GM23338 (cell line): ENCODE measurements around the gene CFDP1. TPM values are rescaled to one million over a fixed set of nuclear protein-coding genes. Genes with fewer than 3 reads are reported as not detected.
A peak's percentile ranks its signal among the peaks of the same experiment; 100 is the strongest.
"Not testable (repeated sequence)": the region's sequence is repeated elsewhere in the genome, so short reads cannot be mapped to it uniquely, and the experiment has no call there.

Experiments used
- ATAC-seq: fragments of 200-7000 bp; cut with Tn5 transposase; 3 replicates; pipeline ENCODE4 v1.9.1; 2020
- DNase-seq: peaks from one replicate; pipeline ENCODE4 v3.0.0-alpha.2; 2015; ENCODE audit warnings: low spot score
- H2AFZ ChIP-seq: fragments of 200-600 bp; sonication (generic); 2 replicates; pipeline ENCODE4 v1.8.0; 2016; ENCODE audit warnings: antibody characterized with exemption, mild to moderate bottlenecking, moderate library complexity
- H3F3A ChIP-seq: fragments of 200-600 bp; sonication (generic); replicated peaks from 2 replicates; pipeline ENCODE4 v1.8.0; 2017; ENCODE audit warnings: antibody characterized with exemption, mixed run types, low read depth
- H3K27ac ChIP-seq: fragments of 200-600 bp; sonication (generic); 2 replicates; pipeline ENCODE4 v1.6.1; 2016; ENCODE audit warnings: low read depth
- H3K27me3 ChIP-seq: fragments of 200-600 bp; sonication (generic); 2 replicates; pipeline ENCODE4 v1.8.0; 2016; ENCODE audit warnings: mild to moderate bottlenecking, mixed run types, moderate library complexity; ENCODE audit not compliant: insufficient read depth
- H3K36me3 ChIP-seq: fragments of 200-600 bp; sonication (generic); 2 replicates; pipeline ENCODE4 v1.8.0; 2016; ENCODE audit warnings: mild to moderate bottlenecking; ENCODE audit not compliant: insufficient read depth
- H3K4me1 ChIP-seq: fragments of 200-600 bp; sonication (generic); 2 replicates; pipeline ENCODE4 v1.8.0; 2016; ENCODE audit warnings: mild to moderate bottlenecking, moderate library complexity; ENCODE audit not compliant: insufficient read depth
- H3K4me2 ChIP-seq: fragments of 200-600 bp; sonication (generic); 2 replicates; pipeline ENCODE4 v1.7.1; 2017; ENCODE audit warnings: mixed run types
- H3K4me3 ChIP-seq: fragments of 200-600 bp; sonication (generic); 2 replicates; pipeline ENCODE4 v1.6.1; 2016; ENCODE audit warnings: mixed run types
- H3K79me2 ChIP-seq: fragments of 200-600 bp; sonication (generic); replicated peaks from 2 replicates; pipeline ENCODE4 v1.8.0; 2017; ENCODE audit warnings: mild to moderate bottlenecking; ENCODE audit not compliant: insufficient read depth
- H3K9me2 ChIP-seq: fragments of 200-600 bp; sonication (generic); 2 replicates; pipeline ENCODE4 v1.8.0; 2017; ENCODE audit not compliant: insufficient read depth
- H4K20me1 ChIP-seq: fragments of 200-600 bp; sonication (generic); replicated peaks from 2 replicates; pipeline ENCODE4 v1.8.0; 2017; ENCODE audit warnings: mild to moderate bottlenecking; ENCODE audit not compliant: insufficient read depth
- H3K27ac Mint-ChIP-seq: 2 replicates; pipeline ENCODE4 v1.8.0; 2020; ENCODE audit warnings: inconsistent platforms, mild to moderate bottlenecking, moderate library complexity, mixed read lengths
- H3K27me3 Mint-ChIP-seq: 3 replicates; pipeline ENCODE4 v1.8.0; 2022; ENCODE audit warnings: low read depth, mild to moderate bottlenecking, moderate library complexity, mixed read lengths, inconsistent platforms; ENCODE audit not compliant: insufficient read depth, poor library complexity
- H3K36me3 Mint-ChIP-seq: 3 replicates; pipeline ENCODE4 v1.8.0; 2021; ENCODE audit warnings: low read depth, mild to moderate bottlenecking, inconsistent platforms, moderate library complexity, mixed read lengths
- H3K4me1 Mint-ChIP-seq: 3 replicates; pipeline ENCODE4 v1.8.0; 2020; ENCODE audit warnings: mild to moderate bottlenecking, inconsistent platforms, mixed read lengths
- H3K4me3 Mint-ChIP-seq: 3 replicates; pipeline ENCODE4 v1.8.0; 2021; ENCODE audit warnings: moderate library complexity, mild to moderate bottlenecking, inconsistent platforms, mixed read lengths
- H3K9me3 Mint-ChIP-seq: 3 replicates; pipeline ENCODE4 v1.8.0; 2020; ENCODE audit warnings: moderate library complexity, mild to moderate bottlenecking, inconsistent platforms, mixed read lengths
- CREB1 ChIP-seq: fragments of 250-450 bp; sonication (Bioruptor Pico); IDR thresholded peaks from 2 replicates; pipeline ENCODE4 v1.5.0; 2020; ENCODE audit warnings: low read depth, mild to moderate bottlenecking, moderate library complexity
- EZH2 ChIP-seq: fragments of 200-600 bp; sonication (generic); IDR thresholded peaks from one replicate; pipeline ENCODE4 v1.8.0; 2017; ENCODE audit warnings: antibody characterized with exemption, mild to moderate bottlenecking, low read depth; ENCODE audit not compliant: unreplicated experiment
- EZH2phosphoT487 ChIP-seq: fragments of 200-600 bp; sonication (generic); IDR thresholded peaks from one replicate; pipeline ENCODE4 v1.8.1; 2018; ENCODE audit warnings: antibody characterized with exemption; ENCODE audit not compliant: unreplicated experiment
- JUNB ChIP-seq: IDR thresholded peaks from one replicate; pipeline ENCODE4 v1.6.1; 2016; ENCODE audit warnings: antibody characterized with exemption; ENCODE audit not compliant: unreplicated experiment
- NANOG ChIP-seq: IDR thresholded peaks from 2 replicates; pipeline ENCODE4 v1.6.1; 2016; ENCODE audit warnings: antibody characterized with exemption, borderline replicate concordance
- POLR2AphosphoS5 ChIP-seq: IDR thresholded peaks from 2 replicates; pipeline ENCODE4 v1.6.1; 2016; ENCODE audit warnings: antibody characterized with exemption, low read depth
- ZNF114 ChIP-seq: fragments of 250-450 bp; sonication (Bioruptor Pico); IDR thresholded peaks from 2 replicates; pipeline ENCODE4 v1.5.0; 2020; ENCODE audit warnings: mild to moderate bottlenecking, moderate library complexity
- ZNF331 ChIP-seq: fragments of 250-450 bp; sonication (Bioruptor Pico); IDR thresholded peaks from 2 replicates; pipeline ENCODE4 v1.5.0; 2020; ENCODE audit warnings: low read depth, mild to moderate bottlenecking, moderate library complexity
- polyA plus RNA-seq: library from polyadenylated mRNA; unstranded; fragments of >200 nt; fragmentation: Nextera tagmentation; extraction: Ambion mirVana; gene quantifications from 2 replicates; pipeline ENCODE4 v1.2.1, GENCODE V29; 2016
- total RNA-seq: library from RNA; depleted of rRNA; stranded (reverse); fragments of >200 nt; shearing (Covaris generic); gene quantifications from 2 replicates; pipeline ENCODE4 v1.2.3, GENCODE V29; 2014
- TF ChIP-seq, protein P1 (sequence below), 2 experiments: fragments of 200-600 bp in 1 of 2; sonication (generic) in 1 of 2; conservative IDR thresholded peaks; 2 replicates each; pipeline versions ENCODE4 v1.5.1 to v1.6.1; 2016 to 2017; ENCODE audit warnings: antibody characterized with exemption in 2 of 2, low read depth in 2 of 2, mild to moderate bottlenecking in 2 of 2, moderate library complexity in 1 of 2
- TF ChIP-seq, protein P2 (sequence below): IDR thresholded peaks from one replicate; pipeline ENCODE4 v1.6.1; 2018; ENCODE audit warnings: antibody characterized with exemption; ENCODE audit not compliant: unreplicated experiment

CFDP1 gene
- total and polyA plus RNA-seq, 2 experiments from 2014 or later: 89.9 to 224 TPM

DNA sequence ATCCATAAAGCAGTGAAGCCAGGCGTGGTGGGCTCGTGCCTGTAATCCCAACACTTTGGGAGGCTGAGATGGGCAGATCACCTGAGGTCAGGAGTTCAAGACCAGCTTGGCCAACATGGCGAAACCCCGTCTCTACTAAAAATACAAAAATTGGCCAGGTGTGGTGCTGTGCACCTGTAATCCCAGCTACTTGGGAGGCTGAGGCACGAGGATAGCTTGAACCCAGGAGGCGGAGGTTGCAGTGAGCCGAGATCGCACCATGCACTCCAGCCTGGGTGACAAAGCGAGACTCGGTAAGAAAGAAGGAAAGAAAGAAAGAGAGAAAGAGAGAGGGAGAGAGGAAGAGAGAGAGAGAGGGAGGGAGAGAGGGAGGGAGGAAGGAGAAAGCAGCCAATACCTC is 160.7 kb downstream of the CFDP1 start:
- H4K20me1 ChIP-seq, H3K36me3 Mint-ChIP-seq, DNase-seq, H3K79me2 ChIP-seq, H3K4me2 ChIP-seq, H3K27me3 Mint-ChIP-seq, H3K9me2 ChIP-seq, H3K4me3 ChIP-seq, ATAC-seq, H3K4me1 ChIP-seq, H3K27me3 ChIP-seq, H3K36me3 ChIP-seq, H3K27ac Mint-ChIP-seq, H3K27ac ChIP-seq, H3K9me3 Mint-ChIP-seq, H2AFZ ChIP-seq, H3K4me3 Mint-ChIP-seq, H3F3A ChIP-seq, H3K4me1 Mint-ChIP-seq: not testable (repeated sequence)
- TF ChIP-seq, protein P1, sequence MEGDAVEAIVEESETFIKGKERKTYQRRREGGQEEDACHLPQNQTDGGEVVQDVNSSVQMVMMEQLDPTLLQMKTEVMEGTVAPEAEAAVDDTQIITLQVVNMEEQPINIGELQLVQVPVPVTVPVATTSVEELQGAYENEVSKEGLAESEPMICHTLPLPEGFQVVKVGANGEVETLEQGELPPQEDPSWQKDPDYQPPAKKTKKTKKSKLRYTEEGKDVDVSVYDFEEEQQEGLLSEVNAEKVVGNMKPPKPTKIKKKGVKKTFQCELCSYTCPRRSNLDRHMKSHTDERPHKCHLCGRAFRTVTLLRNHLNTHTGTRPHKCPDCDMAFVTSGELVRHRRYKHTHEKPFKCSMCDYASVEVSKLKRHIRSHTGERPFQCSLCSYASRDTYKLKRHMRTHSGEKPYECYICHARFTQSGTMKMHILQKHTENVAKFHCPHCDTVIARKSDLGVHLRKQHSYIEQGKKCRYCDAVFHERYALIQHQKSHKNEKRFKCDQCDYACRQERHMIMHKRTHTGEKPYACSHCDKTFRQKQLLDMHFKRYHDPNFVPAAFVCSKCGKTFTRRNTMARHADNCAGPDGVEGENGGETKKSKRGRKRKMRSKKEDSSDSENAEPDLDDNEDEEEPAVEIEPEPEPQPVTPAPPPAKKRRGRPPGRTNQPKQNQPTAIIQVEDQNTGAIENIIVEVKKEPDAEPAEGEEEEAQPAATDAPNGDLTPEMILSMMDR (conservative IDR thresholded peaks at IDR 0.05; ENCODE audit: low read depth in 2 of 2): peak in 1 of 2 experiments; percentile 26; a peak in 2 of 4 replicates

DNA sequence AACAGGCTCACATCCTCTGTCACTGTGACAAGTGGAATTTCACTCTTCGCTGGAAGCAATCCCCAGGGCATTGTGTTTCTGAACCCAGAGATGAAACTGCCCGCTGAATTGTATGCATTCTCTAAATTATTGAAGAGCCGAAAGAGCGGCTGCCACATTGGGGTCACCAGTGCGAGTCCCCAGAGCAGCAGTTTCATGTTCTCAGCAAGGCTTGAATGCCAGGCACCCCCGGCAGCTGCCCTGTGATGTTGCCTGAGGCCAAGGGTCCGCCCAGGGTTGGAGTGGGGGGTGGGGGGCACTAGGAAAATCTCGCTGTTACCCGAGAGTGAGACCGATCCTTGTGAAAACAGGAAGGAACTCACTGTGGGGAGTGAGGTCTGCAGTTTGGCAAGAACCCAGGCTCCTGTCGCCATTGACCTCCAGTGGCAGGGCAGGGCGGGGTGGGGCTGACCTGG is 161.2 kb downstream of the CFDP1 start:
- no peaks in the 10 kb centered on the region for H3K36me3 ChIP-seq
- ATAC-seq: no peak
- Mint-ChIP-seq H3K4me3 (no peak overlapping the region), H3K9me3 (no peaks in the 10 kb centered on the region), H3K36me3 (no peaks in the 10 kb centered on the region), H3K27ac (no peak overlapping the region), H3K27me3 (peaks cover 8% of the 10 kb centered on the region), H3K4me1 (peaks cover 6% of the 10 kb centered on the region; the same call in 1 of the 3 replicates)
- H4K20me1 ChIP-seq: no peaks in the 10 kb centered on the region
- H3K79me2 ChIP-seq: no peaks in the 10 kb centered on the region
- H3K4me3 ChIP-seq: no peak overlapping the region
- no peak overlapping the region for H2AFZ ChIP-seq
- H3K9me2 ChIP-seq: no peaks in the 10 kb centered on the region
- no peaks in the 10 kb centered on the region for H3K27me3 ChIP-seq
- no peaks in the 10 kb centered on the region for H3K4me1 ChIP-seq
- DNase-seq: no peak
- H3F3A ChIP-seq: 0 out of 2 replicates have a peak, but pooled peaks cover 2% of the 10 kb centered on the region
- no peak overlapping the region for H3K4me2 ChIP-seq
- no peak overlapping the region for H3K27ac ChIP-seq
- TF ChIP-seq NANOG (no peak), ZNF114 (CRISPR knock-in tag) (no peak), POLR2AphosphoS5 (no peak), JUNB (no peak), CREB1 (CRISPR knock-in tag) (no peak), EZH2phosphoT487 (no peak), ZNF331 (CRISPR knock-in tag) (no peak), EZH2 (no peak)
- TF ChIP-seq, protein P2, sequence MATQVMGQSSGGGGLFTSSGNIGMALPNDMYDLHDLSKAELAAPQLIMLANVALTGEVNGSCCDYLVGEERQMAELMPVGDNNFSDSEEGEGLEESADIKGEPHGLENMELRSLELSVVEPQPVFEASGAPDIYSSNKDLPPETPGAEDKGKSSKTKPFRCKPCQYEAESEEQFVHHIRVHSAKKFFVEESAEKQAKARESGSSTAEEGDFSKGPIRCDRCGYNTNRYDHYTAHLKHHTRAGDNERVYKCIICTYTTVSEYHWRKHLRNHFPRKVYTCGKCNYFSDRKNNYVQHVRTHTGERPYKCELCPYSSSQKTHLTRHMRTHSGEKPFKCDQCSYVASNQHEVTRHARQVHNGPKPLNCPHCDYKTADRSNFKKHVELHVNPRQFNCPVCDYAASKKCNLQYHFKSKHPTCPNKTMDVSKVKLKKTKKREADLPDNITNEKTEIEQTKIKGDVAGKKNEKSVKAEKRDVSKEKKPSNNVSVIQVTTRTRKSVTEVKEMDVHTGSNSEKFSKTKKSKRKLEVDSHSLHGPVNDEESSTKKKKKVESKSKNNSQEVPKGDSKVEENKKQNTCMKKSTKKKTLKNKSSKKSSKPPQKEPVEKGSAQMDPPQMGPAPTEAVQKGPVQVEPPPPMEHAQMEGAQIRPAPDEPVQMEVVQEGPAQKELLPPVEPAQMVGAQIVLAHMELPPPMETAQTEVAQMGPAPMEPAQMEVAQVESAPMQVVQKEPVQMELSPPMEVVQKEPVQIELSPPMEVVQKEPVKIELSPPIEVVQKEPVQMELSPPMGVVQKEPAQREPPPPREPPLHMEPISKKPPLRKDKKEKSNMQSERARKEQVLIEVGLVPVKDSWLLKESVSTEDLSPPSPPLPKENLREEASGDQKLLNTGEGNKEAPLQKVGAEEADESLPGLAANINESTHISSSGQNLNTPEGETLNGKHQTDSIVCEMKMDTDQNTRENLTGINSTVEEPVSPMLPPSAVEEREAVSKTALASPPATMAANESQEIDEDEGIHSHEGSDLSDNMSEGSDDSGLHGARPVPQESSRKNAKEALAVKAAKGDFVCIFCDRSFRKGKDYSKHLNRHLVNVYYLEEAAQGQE: no peak
- TF ChIP-seq, protein P1 (conservative IDR thresholded peaks at IDR 0.05; ENCODE audit: low read depth in 2 of 2): no peak
